Gastroesophageal sphincter (tissue), 3 donors: ENCODE measurements around the gene TSHZ2.

Experiments used
- EP300 ChIP-seq: sonication (generic); formaldehyde crosslinking; IDR thresholded peaks from one replicate; pipeline ENCODE4 v1.6.1; 2017; ENCODE audit warnings: antibody characterized with exemption, mild to moderate bottlenecking
- TF ChIP-seq, protein P1 (sequence below), 4 experiments: fragments of 200-600 bp in 2 of 4; fragments of 450-650 bp in 2 of 4; sonication (generic) in 1 of 4; IDR thresholded peaks; one replicate each; pipeline ENCODE4 v1.5.1; 2017 to 2019; ENCODE audit warnings: antibody characterized with exemption in 4 of 4, mild to moderate bottlenecking in 2 of 4, moderate library complexity in 2 of 4

DNA sequence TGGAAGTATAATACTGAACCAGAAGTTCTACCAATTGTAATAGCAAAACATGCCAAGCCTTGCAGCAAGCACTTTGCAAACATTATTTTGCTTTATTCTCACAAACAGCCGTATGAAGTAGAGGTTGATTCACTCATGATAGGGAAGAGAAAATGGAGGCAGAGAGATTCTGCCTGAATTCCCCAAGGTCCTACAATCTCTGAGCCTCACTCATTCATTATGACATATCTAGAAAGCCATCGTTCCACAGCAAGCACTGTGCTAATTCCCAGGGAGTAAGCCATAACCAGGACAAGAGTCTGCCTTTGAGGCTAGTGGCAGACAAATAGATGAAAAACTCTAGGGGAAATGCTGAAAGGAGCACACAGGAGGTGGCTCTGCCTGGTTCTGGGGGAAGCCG, 288.0 kb downstream of the TSHZ2 start:
- TF ChIP-seq, protein P1, sequence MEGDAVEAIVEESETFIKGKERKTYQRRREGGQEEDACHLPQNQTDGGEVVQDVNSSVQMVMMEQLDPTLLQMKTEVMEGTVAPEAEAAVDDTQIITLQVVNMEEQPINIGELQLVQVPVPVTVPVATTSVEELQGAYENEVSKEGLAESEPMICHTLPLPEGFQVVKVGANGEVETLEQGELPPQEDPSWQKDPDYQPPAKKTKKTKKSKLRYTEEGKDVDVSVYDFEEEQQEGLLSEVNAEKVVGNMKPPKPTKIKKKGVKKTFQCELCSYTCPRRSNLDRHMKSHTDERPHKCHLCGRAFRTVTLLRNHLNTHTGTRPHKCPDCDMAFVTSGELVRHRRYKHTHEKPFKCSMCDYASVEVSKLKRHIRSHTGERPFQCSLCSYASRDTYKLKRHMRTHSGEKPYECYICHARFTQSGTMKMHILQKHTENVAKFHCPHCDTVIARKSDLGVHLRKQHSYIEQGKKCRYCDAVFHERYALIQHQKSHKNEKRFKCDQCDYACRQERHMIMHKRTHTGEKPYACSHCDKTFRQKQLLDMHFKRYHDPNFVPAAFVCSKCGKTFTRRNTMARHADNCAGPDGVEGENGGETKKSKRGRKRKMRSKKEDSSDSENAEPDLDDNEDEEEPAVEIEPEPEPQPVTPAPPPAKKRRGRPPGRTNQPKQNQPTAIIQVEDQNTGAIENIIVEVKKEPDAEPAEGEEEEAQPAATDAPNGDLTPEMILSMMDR (IDR thresholded peaks at IDR 0.05): no peak
- no peak for TF ChIP-seq EP300
